Glutamatergic neuron (in vitro differentiated cells): Measurements from ENCODE around the gene HPS1. TPM values are rescaled to one million over a fixed set of nuclear protein-coding genes. Genes with fewer than 3 reads are reported as not detected.

Source experiments
- DNase-seq: peaks from one replicate; pipeline ENCODE4 v3.0.0; 2022
- H3K27ac Mint-ChIP-seq: one replicate; pipeline ENCODE4 v1.8.0; 2020; ENCODE audit warnings: mild to moderate bottlenecking, mixed read lengths, inconsistent platforms; ENCODE audit not compliant: unreplicated experiment
- H3K27me3 Mint-ChIP-seq: one replicate; pipeline ENCODE4 v1.8.0; 2020; ENCODE audit warnings: mild to moderate bottlenecking, moderate library complexity, mixed read lengths, inconsistent platforms; ENCODE audit not compliant: unreplicated experiment
- H3K36me3 Mint-ChIP-seq: one replicate; pipeline ENCODE4 v1.8.0; 2020; ENCODE audit warnings: mild to moderate bottlenecking, mixed read lengths, inconsistent platforms; ENCODE audit not compliant: unreplicated experiment
- H3K4me1 Mint-ChIP-seq: one replicate; pipeline ENCODE4 v1.8.0; 2020; ENCODE audit warnings: mild to moderate bottlenecking, low read depth, mixed read lengths, inconsistent platforms; ENCODE audit not compliant: unreplicated experiment
- H3K4me3 Mint-ChIP-seq: one replicate; pipeline ENCODE4 v1.8.0; 2020; ENCODE audit warnings: mild to moderate bottlenecking, mixed read lengths, inconsistent platforms; ENCODE audit not compliant: unreplicated experiment
- H3K9me3 Mint-ChIP-seq: one replicate; pipeline ENCODE4 v1.8.0; 2020; ENCODE audit warnings: mild to moderate bottlenecking, moderate library complexity, mixed read lengths, inconsistent platforms; ENCODE audit not compliant: unreplicated experiment
- CTCF ChIP-seq: fragments of 200-600 bp; sonication (generic); IDR thresholded peaks from one replicate; pipeline ENCODE4 v1.5.0; 2021; ENCODE audit not compliant: partially characterized antibody, unreplicated experiment
- total RNA-seq: library from RNA; stranded (reverse); fragmentation: NEBNext Ultra II Directional; extraction: Animal tissue kit (Norgen Biotek cat#: 25700); gene quantifications from one replicate; pipeline ENCODE4 v1.2.1, GENCODE V29; 2021; ENCODE audit not compliant: unreplicated experiment

HPS1 gene
- total RNA-seq, 1 donor from 2014 or later: 34.4 TPM

GRCh38 chr10:98470850-98471249 lies 24.1 kb upstream of the HPS1 start:
- Mint-ChIP-seq H3K4me1 (no peaks in the 10 kb centered on the region), H3K36me3 (no peaks in the 10 kb centered on the region), H3K4me3 (no peak overlapping the region), H3K27ac (no peak overlapping the region), H3K9me3 (peaks cover 7% of the 10 kb centered on the region), H3K27me3 (peaks cover 1% of the 10 kb centered on the region)
- DNase-seq: no peak
- no peak for TF ChIP-seq CTCF

GRCh38 chr10:98469001-98469931 lies 22.5 kb upstream of the HPS1 start:
- Mint-ChIP-seq H3K4me1 (peaks cover 7% of the 10 kb centered on the region), H3K27ac (no peak overlapping the region), H3K27me3 (peaks cover 1% of the 10 kb centered on the region), H3K4me3 (no peak overlapping the region), H3K36me3 (no peaks in the 10 kb centered on the region), H3K9me3 (peaks cover 7% of the 10 kb centered on the region)
- TF ChIP-seq CTCF: no peak
- DNase-seq: no peak

GRCh38 chr10:98467506-98468318 lies 21.0 kb upstream of the HPS1 start:
- TF ChIP-seq CTCF: peak; percentile 73
- Mint-ChIP-seq H3K27ac (no peak overlapping the region), H3K9me3 (peaks cover 7% of the 10 kb centered on the region), H3K36me3 (no peaks in the 10 kb centered on the region), H3K4me3 (peak overlapping the region; percentile 85), H3K4me1 (peaks cover 7% of the 10 kb centered on the region), H3K27me3 (peaks cover 1% of the 10 kb centered on the region)
- DNase-seq: peak; percentile 67

- peak overlapping the region; percentile 50 for H3K4me3 Mint-ChIP-seq
- DNase-seq: no peak
- peaks cover 11% of the 10 kb centered on the region for H3K9me3 Mint-ChIP-seq
- peaks cover 1% of the 10 kb centered on the region for H3K27me3 Mint-ChIP-seq
- H3K4me1 Mint-ChIP-seq: peaks cover 7% of the 10 kb centered on the region
- no peak for TF ChIP-seq CTCF
- H3K36me3 Mint-ChIP-seq: no peaks in the 10 kb centered on the region
- H3K27ac Mint-ChIP-seq: no peak overlapping the region
These were observed 20.2 kb upstream of the HPS1 start for GRCh38 chr10:98466861-98467505.
